ENCODE data around the gene PLA2G5.

DNA sequence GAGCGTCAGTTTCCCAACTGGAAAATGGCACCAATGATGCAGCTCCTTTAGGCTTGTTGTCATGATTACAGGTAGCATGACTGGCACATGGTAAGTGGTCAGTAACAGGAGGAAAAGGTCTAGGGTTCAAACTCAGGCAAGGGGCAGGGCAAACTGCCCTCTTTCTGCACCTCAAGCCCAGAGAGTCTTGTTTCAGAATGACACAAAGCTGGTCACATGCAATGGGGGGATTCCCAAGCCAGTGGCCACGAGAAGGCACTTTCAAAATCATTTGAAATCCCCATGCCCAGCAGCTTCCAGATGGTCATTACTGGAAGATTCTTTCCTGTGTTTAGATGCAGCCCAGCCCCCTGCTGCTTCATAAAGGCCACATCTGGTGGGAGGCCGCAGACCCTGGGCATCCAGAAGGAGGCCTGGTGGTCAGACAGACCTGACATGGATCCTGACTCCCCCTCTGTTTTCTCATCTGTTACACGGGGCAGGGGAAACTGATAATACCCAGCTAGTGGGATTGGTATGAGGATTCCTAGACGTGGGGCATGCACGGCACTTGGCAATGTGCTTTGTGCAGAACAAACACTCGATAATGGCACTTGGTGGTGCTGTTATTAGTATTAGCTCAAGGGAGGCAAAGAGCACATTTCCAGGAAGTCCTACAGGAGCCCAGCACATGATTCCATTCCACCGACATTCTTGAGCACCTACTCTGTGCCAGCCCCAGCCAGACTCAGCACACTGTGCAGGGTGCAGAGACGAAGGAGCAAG is 56.2 kb downstream of the PLA2G5 start:
- TF ChIP-seq, protein P1, sequence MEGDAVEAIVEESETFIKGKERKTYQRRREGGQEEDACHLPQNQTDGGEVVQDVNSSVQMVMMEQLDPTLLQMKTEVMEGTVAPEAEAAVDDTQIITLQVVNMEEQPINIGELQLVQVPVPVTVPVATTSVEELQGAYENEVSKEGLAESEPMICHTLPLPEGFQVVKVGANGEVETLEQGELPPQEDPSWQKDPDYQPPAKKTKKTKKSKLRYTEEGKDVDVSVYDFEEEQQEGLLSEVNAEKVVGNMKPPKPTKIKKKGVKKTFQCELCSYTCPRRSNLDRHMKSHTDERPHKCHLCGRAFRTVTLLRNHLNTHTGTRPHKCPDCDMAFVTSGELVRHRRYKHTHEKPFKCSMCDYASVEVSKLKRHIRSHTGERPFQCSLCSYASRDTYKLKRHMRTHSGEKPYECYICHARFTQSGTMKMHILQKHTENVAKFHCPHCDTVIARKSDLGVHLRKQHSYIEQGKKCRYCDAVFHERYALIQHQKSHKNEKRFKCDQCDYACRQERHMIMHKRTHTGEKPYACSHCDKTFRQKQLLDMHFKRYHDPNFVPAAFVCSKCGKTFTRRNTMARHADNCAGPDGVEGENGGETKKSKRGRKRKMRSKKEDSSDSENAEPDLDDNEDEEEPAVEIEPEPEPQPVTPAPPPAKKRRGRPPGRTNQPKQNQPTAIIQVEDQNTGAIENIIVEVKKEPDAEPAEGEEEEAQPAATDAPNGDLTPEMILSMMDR (IDR thresholded peaks at IDR 0.05) = no peak
- no peak for TF ChIP-seq POLR2A (IDR thresholded peaks at IDR 0.05)
